Naive thymus-derived CD4-positive, alpha-beta T cell (primary cell): ENCODE results near the gene NOD1. TPM values are rescaled to one million over a fixed set of nuclear protein-coding genes. Genes with fewer than 3 reads are reported as not detected.
A peak's percentile ranks its signal among the peaks of the same experiment; 100 is the strongest.
"Not testable (repeated sequence)": the region's sequence is repeated elsewhere in the genome, so short reads cannot be mapped to it uniquely, and the experiment has no call there.

Experiments used
- ATAC-seq: fragments of 150-1000 bp; cut with Tn5 transposase; 2 replicates; pipeline ENCODE4 v1.10.0; 2021; ENCODE audit warnings: mild to moderate bottlenecking, moderate library complexity
- CTCF ChIA-PET: fragments of 350-600 bp; sonication (Branson Sonifier 250); formaldehyde crosslinking; loops from one replicate; lab custom pipeline; 2021; ENCODE audit warnings: antibody characterized with exemption; lab: Charles Lee
- POLR2A ChIA-PET: fragments of 350-600 bp; sonication (Branson Sonifier 250); formaldehyde crosslinking; loops from one replicate; lab custom pipeline; 2021; ENCODE audit warnings: antibody characterized with exemption, inconsistent platforms; lab: Charles Lee
- DNase-seq, 9 donors: peaks; one replicate each; pipeline versions ENCODE4 v3.0.0 to v3.0.0-alpha.2; 2020 to 2022; ENCODE audit warnings: mixed read lengths in 1 of 9
- H3K27ac ChIP-seq: one replicate; pipeline ENCODE4 v1.7.0; 2013; ENCODE audit warnings: mild to moderate bottlenecking, low read depth, low read length, moderate library complexity
- H3K27me3 ChIP-seq, 2 donors: one replicate each; pipeline ENCODE4 v1.7.0; 2013; ENCODE audit warnings: low read length in 2 of 2, mild to moderate bottlenecking in 2 of 2, moderate library complexity in 2 of 2; ENCODE audit not compliant: control insufficient read depth in 2 of 2, insufficient read depth in 2 of 2
- H3K36me3 ChIP-seq, 3 experiments: 1 replicate in 2 of 3; 2 replicates in 1 of 3; pipeline ENCODE4 v1.7.0; 2013; ENCODE audit warnings: low read length in 3 of 3, mild to moderate bottlenecking in 3 of 3, moderate library complexity in 1 of 3; ENCODE audit not compliant: insufficient read depth in 3 of 3, control insufficient read depth in 2 of 3
- H3K4me1 ChIP-seq, 2 donors: one replicate each; pipeline ENCODE4 v1.7.0; 2013; ENCODE audit warnings: low read length in 2 of 2, mild to moderate bottlenecking in 2 of 2, moderate library complexity in 1 of 2; ENCODE audit not compliant: control insufficient read depth in 2 of 2, insufficient read depth in 2 of 2
- H3K4me3 ChIP-seq: 2 replicates; pipeline ENCODE4 v1.7.0; 2013; ENCODE audit warnings: mild to moderate bottlenecking, low read length
- H3K9me3 ChIP-seq, 3 experiments: 1 replicate in 2 of 3; 2 replicates in 1 of 3; pipeline ENCODE4 v1.7.0; 2013; ENCODE audit warnings: low read length in 3 of 3; ENCODE audit not compliant: control insufficient read depth in 2 of 3
- H3K27ac Mint-ChIP-seq, 9 donors: one replicate each; pipeline ENCODE4 v1.8.0; 2020 to 2022; ENCODE audit warnings: mixed read lengths in 9 of 9, mild to moderate bottlenecking in 8 of 9, moderate library complexity in 5 of 9, inconsistent platforms in 2 of 9
- H3K27me3 Mint-ChIP-seq, 5 donors: one replicate each; pipeline ENCODE4 v1.8.0; 2021 to 2022; ENCODE audit warnings: mixed read lengths in 5 of 5, mild to moderate bottlenecking in 1 of 5
- H3K36me3 Mint-ChIP-seq, 5 donors: one replicate each; pipeline ENCODE4 v1.8.0; 2020 to 2022; ENCODE audit warnings: mixed read lengths in 5 of 5, mild to moderate bottlenecking in 3 of 5, inconsistent platforms in 1 of 5
- H3K4me1 Mint-ChIP-seq, 7 donors: one replicate each; pipeline ENCODE4 v1.8.0; 2020 to 2022; ENCODE audit warnings: mixed read lengths in 7 of 7, mild to moderate bottlenecking in 3 of 7, inconsistent platforms in 1 of 7
- H3K4me3 Mint-ChIP-seq, 10 donors: one replicate each; pipeline ENCODE4 v1.8.0; 2020 to 2022; ENCODE audit warnings: mild to moderate bottlenecking in 10 of 10, mixed read lengths in 10 of 10, moderate library complexity in 6 of 10, inconsistent platforms in 2 of 10
- H3K9me3 Mint-ChIP-seq, 11 donors: one replicate each; pipeline ENCODE4 v1.8.0; 2020 to 2022; ENCODE audit warnings: mixed read lengths in 11 of 11, mild to moderate bottlenecking in 4 of 11, inconsistent platforms in 1 of 11, moderate library complexity in 1 of 11
- intact Hi-C, 2 donors: fragments of 100-400 bp; cut with micrococcal nuclease; formaldehyde crosslinking; loops; one replicate each; pipeline ENCODE4 v1.15.1; 2023
- polyA plus RNA-seq, 2 donors: library from polyadenylated mRNA; unstranded; fragments of 300-500 nt; fragmentation: Illumina TruSeq; gene quantifications; one replicate each; pipeline ENCODE4 v1.2.3, GENCODE V29; 2021
- total RNA-seq, 6 experiments: library from RNA in 5 of 6; stranded (reverse) in 5 of 6; gene quantifications; 1 replicate in 5 of 6; 2 replicates in 1 of 6; pipeline ENCODE4 v1.2.3 and lab custom pipeline; 2021 to 2026

NOD1 gene
- total and polyA plus RNA-seq, 7 experiments from 2014 or later: 6.1 to 24.6 (median 18.7) TPM

DNA sequence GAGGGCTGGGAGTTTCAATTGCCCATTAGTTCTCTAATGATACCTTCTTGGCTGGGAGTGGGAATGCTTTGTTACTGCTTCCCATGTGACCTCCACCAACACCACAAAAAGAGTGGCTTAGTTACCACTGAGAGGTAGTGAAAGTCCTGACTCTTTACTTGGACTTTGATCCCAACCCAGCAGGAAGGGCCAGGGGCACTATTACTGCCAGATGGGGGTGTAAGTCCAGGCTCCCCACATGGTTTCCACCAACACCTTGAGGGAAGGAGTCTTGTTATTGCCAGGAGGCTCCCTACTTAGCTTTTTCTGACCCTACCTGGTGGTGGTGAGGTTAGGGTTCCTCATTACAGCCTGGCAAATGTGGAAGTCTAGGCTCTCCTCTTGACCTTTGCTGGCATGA is 14.6 kb upstream of the NOD1 start:
- H3K4me3 ChIP-seq: no peak overlapping the region
- DNase-seq (no peak), ATAC-seq (no peak)
- H3K4me1 ChIP-seq: no peaks in the 10 kb centered on the region
- intact Hi-C loops: no loop called here
- ChIA-PET CTCF (no interaction called here), POLR2A (no interaction called here)
- H3K36me3 ChIP-seq: no peaks in the 10 kb centered on the region
- no peaks in the 10 kb centered on the region for H3K9me3 ChIP-seq
- H3K27ac ChIP-seq: no peak overlapping the region
- Mint-ChIP-seq H3K4me1 (peaks cover 0 to 1% (median 0%) of the 10 kb centered on the region in 7 donors), H3K27ac (no peak overlapping the region), H3K4me3 (no peak overlapping the region), H3K36me3 (peaks cover 5 to 29% (median 25%) of the 10 kb centered on the region in 5 donors), H3K27me3 (peaks cover 0 to 33% (median 0%) of the 10 kb centered on the region in 5 donors), H3K9me3 (peaks cover 0 to 30% (median 14%) of the 10 kb centered on the region in 11 donors)
- no peaks in the 10 kb centered on the region for H3K27me3 ChIP-seq

- CTCF ChIA-PET: no interaction called here
- Histone ChIP-seq H3K4me1 (no peaks in the 10 kb centered on the region), H3K9me3 (no peaks in the 10 kb centered on the region), H3K36me3 (no peaks in the 10 kb centered on the region), H3K27me3 (no peaks in the 10 kb centered on the region), H3K27ac (no peak overlapping the region), H3K4me3 (no peak overlapping the region)
- no peak overlapping the region for H3K27ac Mint-ChIP-seq
- DNase-seq (no peak), ATAC-seq (no peak)
- peaks cover 0 to 1% (median 0%) of the 10 kb centered on the region in 7 donors for H3K4me1 Mint-ChIP-seq
- intact Hi-C loops: no loop called here
- peaks cover 0 to 30% (median 14%) of the 10 kb centered on the region in 11 donors for H3K9me3 Mint-ChIP-seq
- POLR2A ChIA-PET: no interaction called here
- H3K4me3 Mint-ChIP-seq: no peak overlapping the region
- peaks cover under 1 to 21% (median 17%) of the 10 kb centered on the region in 5 donors for H3K36me3 Mint-ChIP-seq
- H3K27me3 Mint-ChIP-seq: peaks cover 0 to 41% (median 0%) of the 10 kb centered on the region in 5 donors
Measured at GRCh38 chr7:30491417-30491816, 12.8 kb upstream of the NOD1 start.

DNA sequence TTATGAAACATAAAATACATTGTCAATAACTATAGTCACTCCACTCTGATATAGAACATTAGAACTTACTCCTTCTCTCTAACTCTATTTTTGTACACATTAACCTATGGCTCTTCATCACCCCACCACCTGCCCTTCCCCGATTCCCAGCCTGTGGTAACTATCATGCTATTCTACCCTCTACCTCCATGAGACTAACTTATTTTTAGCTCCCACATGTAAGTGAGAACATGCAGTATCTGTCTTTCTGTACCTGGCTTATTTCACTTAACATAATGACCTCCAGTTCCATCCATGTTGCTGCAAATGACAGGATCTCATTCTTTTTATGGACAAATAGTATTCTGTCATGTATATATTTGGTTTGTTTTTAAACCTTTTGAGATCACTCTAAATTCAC is 8.8 kb upstream of the NOD1 start:
- H3K4me1 Mint-ChIP-seq: peaks cover 0 to 2% (median 0%) of the 10 kb centered on the region in 7 donors
- peaks cover 0 to 33% (median 0%) of the 10 kb centered on the region in 5 donors for H3K27me3 Mint-ChIP-seq
- H3K36me3 Mint-ChIP-seq: peaks cover 0 to 4% (median 0%) of the 10 kb centered on the region in 5 donors
- Histone ChIP-seq H3K4me1 (no peaks in the 10 kb centered on the region), H3K36me3 (no peaks in the 10 kb centered on the region), H3K27me3 (no peaks in the 10 kb centered on the region), H3K27ac (no peak overlapping the region), H3K4me3 (no peak overlapping the region), H3K9me3 (no peaks in the 10 kb centered on the region)
- ATAC-seq (no peak), DNase-seq (no peak)
- H3K9me3 Mint-ChIP-seq: peaks cover 0 to 16% (median 6%) of the 10 kb centered on the region in 11 donors
- intact Hi-C loops: no loop called here
- no peak overlapping the region for H3K4me3 Mint-ChIP-seq
- peak overlapping the region in 1 of 9 donors; percentile 7 for H3K27ac Mint-ChIP-seq
- ChIA-PET CTCF (interaction anchor here (0.5 kb wide), 1 partner anchor 293 kb away, joined by 3 read pairs; no protein-coding TSS in a partner anchor), POLR2A (no interaction called here)

DNA sequence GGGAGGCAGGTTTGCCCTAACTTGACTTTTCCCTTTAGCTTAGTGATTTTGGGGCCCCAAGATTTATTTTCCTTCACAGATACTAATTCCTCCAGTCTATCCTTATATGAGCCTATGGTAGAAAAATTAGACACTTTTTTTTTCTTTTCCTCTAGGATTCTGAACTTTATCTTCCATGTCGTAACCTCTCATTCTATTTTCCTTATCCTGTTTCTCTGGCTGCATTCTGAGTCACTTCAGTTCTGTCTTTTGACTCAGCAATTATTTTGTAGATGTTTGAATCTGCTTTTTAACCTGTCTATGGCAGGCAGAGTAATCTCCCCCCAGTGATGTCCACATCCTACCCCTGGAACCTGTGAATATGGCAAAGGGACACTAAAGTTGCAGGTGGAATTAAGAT is 7.1 kb upstream of the NOD1 start:
- ChIA-PET CTCF (no interaction called here), POLR2A (no interaction called here)
- DNase-seq (no peak), ATAC-seq (no peak)
- Histone ChIP-seq H3K9me3 (no peaks in the 10 kb centered on the region), H3K27me3 (no peaks in the 10 kb centered on the region), H3K27ac (no peak overlapping the region), H3K36me3 (no peaks in the 10 kb centered on the region), H3K4me3 (no peak overlapping the region), H3K4me1 (no peaks in the 10 kb centered on the region)
- Mint-ChIP-seq H3K4me3 (no peak overlapping the region), H3K36me3 (no peaks in the 10 kb centered on the region), H3K27me3 (peaks cover 0 to 23% (median 0%) of the 10 kb centered on the region in 5 donors), H3K9me3 (peaks cover 0 to 2% (median 0%) of the 10 kb centered on the region in 11 donors), H3K27ac (peak overlapping the region in 1 of 9 donors; percentile 14), H3K4me1 (peaks cover 0 to 2% (median 0%) of the 10 kb centered on the region in 7 donors)
- intact Hi-C loops: no loop called here

GRCh38 chr7:30481416-30481815 is 2.8 kb upstream of the NOD1 start:
- H3K9me3 Mint-ChIP-seq, H3K36me3 ChIP-seq, H3K27me3 Mint-ChIP-seq, H3K27me3 ChIP-seq, intact Hi-C loops, ATAC-seq, H3K36me3 Mint-ChIP-seq, H3K27ac ChIP-seq, POLR2A ChIA-PET, DNase-seq, H3K27ac Mint-ChIP-seq, H3K4me3 Mint-ChIP-seq, H3K9me3 ChIP-seq, CTCF ChIA-PET, H3K4me3 ChIP-seq: not testable (repeated sequence)
- peaks cover 19 to 31% (median 21%) of the 10 kb centered on the region in 7 donors for H3K4me1 Mint-ChIP-seq
- H3K4me1 ChIP-seq: peaks cover 10 to 17% of the 10 kb centered on the region in 2 donors

DNA sequence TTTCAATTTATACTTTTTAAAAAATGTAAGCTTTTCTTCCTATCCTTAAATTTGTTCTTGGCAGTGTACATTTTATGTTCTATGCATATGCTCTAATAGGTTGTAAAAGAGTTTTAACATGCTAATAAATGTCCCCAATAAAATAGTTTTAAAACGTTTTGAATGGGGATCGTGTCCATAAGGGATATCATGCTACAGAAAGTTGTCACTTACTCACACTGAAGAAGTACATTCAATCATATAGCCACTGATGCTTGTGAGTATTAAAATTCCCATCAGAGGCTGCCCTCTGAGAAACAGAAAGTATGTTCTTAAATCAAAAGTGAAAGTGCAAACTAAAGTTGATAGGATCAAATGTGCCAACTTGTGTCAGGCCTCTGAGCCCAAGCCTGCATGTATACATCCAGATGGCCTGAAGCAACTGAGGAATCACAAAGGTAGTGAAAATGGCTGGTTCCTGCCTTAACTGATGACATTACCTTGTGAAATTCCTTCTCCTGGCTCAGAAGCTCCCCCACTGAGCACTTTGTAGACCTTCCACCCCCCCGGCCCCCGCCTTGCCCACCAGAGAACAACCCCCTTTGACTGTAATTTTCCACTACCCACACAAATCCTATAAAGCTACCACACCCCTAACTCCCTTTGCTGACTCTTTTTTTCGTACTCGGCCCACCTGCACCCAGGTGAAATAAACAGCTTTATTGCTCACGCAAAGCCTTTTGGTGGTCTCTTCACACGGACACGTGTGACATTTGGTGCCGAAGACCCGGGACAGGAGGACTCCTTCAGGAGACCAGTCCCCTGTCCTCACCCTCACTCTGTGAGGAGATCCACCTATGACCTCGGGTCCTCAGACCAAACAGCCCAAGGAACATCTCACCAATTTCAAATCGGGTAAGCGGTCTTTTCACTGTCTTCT is 877 bp upstream of the NOD1 start:
- peaks cover 0 to 3% (median 0%) of the 10 kb centered on the region in 3 experiments for H3K36me3 ChIP-seq
- Mint-ChIP-seq H3K27ac (peak overlapping the region in 4 of 9 donors; percentile 82 to 95 (median 92)), H3K9me3 (no peaks in the 10 kb centered on the region), H3K4me3 (peak overlapping the region in 9 of 10 donors; percentile 90 to 95 (median 94)), H3K36me3 (peaks cover 0 to 11% (median 3%) of the 10 kb centered on the region in 5 donors), H3K27me3 (no peaks in the 10 kb centered on the region), H3K4me1 (peaks cover 20 to 47% (median 38%) of the 10 kb centered on the region in 7 donors)
- DNase-seq (peak in 7 of 9 donors; percentile 25 to 52 (median 46)), ATAC-seq (peak; percentile 60)
- H3K27ac ChIP-seq: peak overlapping the region; percentile 80
- POLR2A ChIA-PET: interaction anchor here (1.1 to 1.6 kb wide), 4 partner anchors 24 to 197 kb away, joined by 4 to 7 read pairs (median 6); no protein-coding TSS in a partner anchor
- H3K4me3 ChIP-seq: peak overlapping the region; percentile 64
- CTCF ChIA-PET: interaction anchor here (1.2 to 1.5 kb wide), 2 partner anchors 32 to 248 kb away, joined by 3 to 4 read pairs; no protein-coding TSS in a partner anchor
- no peaks in the 10 kb centered on the region for H3K27me3 ChIP-seq
- intact Hi-C loops: loop anchor here (1.0 to 5.0 kb wide), 11 partner anchors 26 to 453 kb away; partner anchors contain the start of genes GARS1 (in 2 of the 2), FKBP14 (in 1 of the 2) and ZNRF2 (in 1 of the 2)
- peaks cover 10 to 19% of the 10 kb centered on the region in 2 donors for H3K4me1 ChIP-seq
- no peaks in the 10 kb centered on the region for H3K9me3 ChIP-seq
